Ovary (tissue), 9 donors: ENCODE results near the gene CDC42EP2. TPM values are rescaled to one million over a fixed set of nuclear protein-coding genes. Genes with fewer than 3 reads are reported as not detected.
A peak's percentile ranks its signal among the peaks of the same experiment; 100 is the strongest.
"Not testable (repeated sequence)": the region's sequence is repeated elsewhere in the genome, so short reads cannot be mapped to it uniquely, and the experiment has no call there.

Experiments used
- DNase-seq, 5 donors: peaks; one replicate each; pipeline ENCODE4 v3.0.0-alpha.2; 2019 to 2020
- H3K27ac ChIP-seq, 2 donors: fragments of 200-600 bp; one replicate each; pipeline versions ENCODE4 v1.5.1 to v1.8.0; 2019 to 2022
- H3K27me3 ChIP-seq: fragments of 200-600 bp; one replicate; pipeline ENCODE4 v1.8.0; 2022
- H3K36me3 ChIP-seq: fragments of 200-600 bp; sonication (generic); one replicate; pipeline ENCODE4 v1.5.1; 2019
- H3K4me1 ChIP-seq: one replicate; pipeline ENCODE4 v1.8.1; 2013; ENCODE audit warnings: mild to moderate bottlenecking, moderate library complexity; ENCODE audit not compliant: insufficient read depth
- H3K4me3 ChIP-seq: fragments of 200-600 bp; sonication (generic); one replicate; pipeline ENCODE4 v1.5.1; 2017
- H3K9me3 ChIP-seq, 2 donors: fragments of 200-600 bp in 1 of 2; sonication (generic) in 1 of 2; one replicate each; pipeline versions ENCODE4 v1.5.1 to v1.8.1; 2013 to 2019; ENCODE audit warnings: mild to moderate bottlenecking in 1 of 2, moderate library complexity in 1 of 2
- EP300 ChIP-seq: sonication (generic); formaldehyde crosslinking; IDR thresholded peaks from one replicate; pipeline ENCODE4 v1.6.1; 2017; ENCODE audit warnings: antibody characterized with exemption
- POLR2A ChIP-seq: fragments of 450-650 bp; IDR thresholded peaks from one replicate; pipeline ENCODE4 v1.6.1; 2017; ENCODE audit warnings: antibody characterized with exemption, mild to moderate bottlenecking, moderate library complexity
- WGBS, 3 donors: extraction: QIAGEN DNeasy Blood & Tissue Kit in 1 of 3; methylation state at CpG; one replicate each; pipeline versions ENCODE4 v1.1.5 to v1.1.7; 2013 to 2017; 5-methylcytosine and 5-hydroxymethylcytosine counted together
- intact Hi-C, 4 donors: fragments of 100-400 bp; cut with DNase I; formaldehyde crosslinking; loops; one replicate each; pipeline versions ENCODE4 v1.11.0 to v1.15.1; 2022 to 2023
- polyA plus RNA-seq, 2 donors: library from polyadenylated mRNA; stranded (reverse); fragments of 200-250 nt in 1 of 2; fragments of 350-450 nt in 1 of 2; fragmentation: Illumina TruSeq in 1 of 2; extraction: RNeasy Lipid Tissue Mini Kit (QIAGEN cat#74804) in 1 of 2; gene quantifications; one replicate each; pipeline ENCODE4 v1.2.3, GENCODE V29; 2013 to 2014
- total RNA-seq, 7 donors: library from RNA; depleted of rRNA in 2 of 7; stranded (reverse); fragments of >200 nt in 2 of 7; fragmentation: NEBNext Ultra II Directional in 3 of 7; extraction: Animal tissue kit (Norgen Biotek cat#: 25700) in 3 of 7; gene quantifications; one replicate each; pipeline versions ENCODE4 v1.1.0 to v1.2.4, GENCODE V29; 2016 to 2023
- TF ChIP-seq, protein P1 (sequence below), 3 donors: fragments of 450-650 bp in 2 of 3; fragments of 200-600 bp in 1 of 3; IDR thresholded peaks; one replicate each; pipeline versions ENCODE4 v1.5.1 to v1.8.0; 2016 to 2022; ENCODE audit warnings: antibody characterized with exemption in 3 of 3, mild to moderate bottlenecking in 1 of 3
- donor health status: DM: no; HTN: no; CAD: no; lungs with moderate emphysema.
- donor health status: DM: no; HTN: no; CAD: no.
- donor health status: Bipolar disorder and iron deficiency.
- donor health status: DM: yes; HTN: yes; CAD: no.
- donor health status: DM: no; HTN: no; CAD: no.
- donor health status: DM: yes; HTN: yes; CAD: no.

CDC42EP2 gene
- total and polyA plus RNA-seq, 9 donors: 0.48 to 46.9 (median 19.9) TPM

DNA sequence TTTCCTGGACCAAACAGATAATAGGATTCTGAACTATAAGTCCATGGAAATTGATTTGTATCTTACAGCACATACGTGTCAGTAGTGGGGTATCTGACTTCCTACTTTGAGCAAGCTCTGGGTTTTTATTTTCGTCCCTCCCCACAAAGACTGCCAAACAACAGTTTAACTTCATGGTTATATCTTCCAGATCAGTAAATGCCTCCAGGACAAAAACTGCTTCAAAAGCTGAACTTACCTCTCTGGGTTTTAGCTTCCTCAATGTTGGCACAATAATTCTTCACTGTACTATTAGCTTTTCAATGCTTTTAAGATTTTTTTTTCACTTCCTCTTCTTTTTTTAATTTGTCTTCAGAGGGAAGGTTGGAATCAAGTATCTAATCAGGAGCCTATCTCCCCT is 14.8 kb downstream of the CDC42EP2 start:
- no peak overlapping the region for H3K27ac ChIP-seq
- H3K36me3 ChIP-seq: no peaks in the 10 kb centered on the region
- H3K4me3 ChIP-seq: no peak overlapping the region
- TF ChIP-seq, protein P1, sequence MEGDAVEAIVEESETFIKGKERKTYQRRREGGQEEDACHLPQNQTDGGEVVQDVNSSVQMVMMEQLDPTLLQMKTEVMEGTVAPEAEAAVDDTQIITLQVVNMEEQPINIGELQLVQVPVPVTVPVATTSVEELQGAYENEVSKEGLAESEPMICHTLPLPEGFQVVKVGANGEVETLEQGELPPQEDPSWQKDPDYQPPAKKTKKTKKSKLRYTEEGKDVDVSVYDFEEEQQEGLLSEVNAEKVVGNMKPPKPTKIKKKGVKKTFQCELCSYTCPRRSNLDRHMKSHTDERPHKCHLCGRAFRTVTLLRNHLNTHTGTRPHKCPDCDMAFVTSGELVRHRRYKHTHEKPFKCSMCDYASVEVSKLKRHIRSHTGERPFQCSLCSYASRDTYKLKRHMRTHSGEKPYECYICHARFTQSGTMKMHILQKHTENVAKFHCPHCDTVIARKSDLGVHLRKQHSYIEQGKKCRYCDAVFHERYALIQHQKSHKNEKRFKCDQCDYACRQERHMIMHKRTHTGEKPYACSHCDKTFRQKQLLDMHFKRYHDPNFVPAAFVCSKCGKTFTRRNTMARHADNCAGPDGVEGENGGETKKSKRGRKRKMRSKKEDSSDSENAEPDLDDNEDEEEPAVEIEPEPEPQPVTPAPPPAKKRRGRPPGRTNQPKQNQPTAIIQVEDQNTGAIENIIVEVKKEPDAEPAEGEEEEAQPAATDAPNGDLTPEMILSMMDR (IDR thresholded peaks at IDR 0.05): no peak
- TF ChIP-seq POLR2A (no peak), EP300 (no peak)
- H3K4me1 ChIP-seq: no peaks in the 10 kb centered on the region
- no peaks in the 10 kb centered on the region for H3K27me3 ChIP-seq
- intact Hi-C loops: no loop called here
- no peak for DNase-seq
- 57 to 69% (median 59%) methylated on average over 2 of the region's 2 CpGs for WGBS, 3 donors
- no peaks in the 10 kb centered on the region for H3K9me3 ChIP-seq

GRCh38 chr11:65329944-65330403 is 15.3 kb downstream of the CDC42EP2 start:
- intact Hi-C loops: loop anchor here in 1 of 4 donors (2.0 kb wide), 1 partner anchor 55 kb away; no protein-coding TSS in a partner anchor
- peak; percentile 77 to 94 (median 85) for DNase-seq
- no peaks in the 10 kb centered on the region for H3K9me3 ChIP-seq
- no peaks in the 10 kb centered on the region for H3K27me3 ChIP-seq
- no peak overlapping the region for H3K27ac ChIP-seq
- WGBS, 3 donors: 3 to 5% (median 4%) methylated on average over 13 of the region's 13 CpGs
- no peak overlapping the region for H3K4me3 ChIP-seq
- H3K36me3 ChIP-seq: no peaks in the 10 kb centered on the region
- H3K4me1 ChIP-seq: peaks cover 2% of the 10 kb centered on the region
- TF ChIP-seq, protein P1 (IDR thresholded peaks at IDR 0.05): peak; percentile 66 to 81 (median 80)
- TF ChIP-seq POLR2A: no peak

DNA sequence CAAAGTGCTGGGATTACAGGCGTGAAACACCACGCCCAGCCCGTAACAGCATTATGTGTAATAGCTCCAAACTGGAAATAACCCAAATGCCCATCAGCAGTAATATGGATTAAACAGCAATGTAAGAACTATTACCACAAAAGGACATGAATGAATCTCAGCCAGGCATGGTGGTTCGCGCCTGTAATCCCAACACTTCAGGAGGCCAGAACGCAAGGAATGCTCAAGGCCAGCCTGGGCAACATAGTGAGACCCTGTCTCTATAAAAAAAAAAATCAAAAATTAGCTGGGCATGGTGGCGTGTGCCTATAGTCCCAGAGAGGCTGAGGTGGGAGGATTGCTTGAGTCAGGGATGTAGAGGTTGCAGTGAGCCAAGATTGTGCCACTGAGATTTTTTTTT is 15.9 kb downstream of the CDC42EP2 start:
- TF ChIP-seq POLR2A (no peak), EP300 (no peak)
- TF ChIP-seq, protein P1 (IDR thresholded peaks at IDR 0.05): no peak
- Histone ChIP-seq H3K27me3 (no peaks in the 10 kb centered on the region), H3K27ac (no peak overlapping the region), H3K4me3 (no peak overlapping the region), H3K4me1 (peaks cover 6% of the 10 kb centered on the region), H3K36me3 (no peaks in the 10 kb centered on the region), H3K9me3 (no peaks in the 10 kb centered on the region)
- intact Hi-C loops: loop anchor here in 1 of 4 donors (2.0 kb wide), 1 partner anchor 56 kb away; no protein-coding TSS in a partner anchor
- DNase-seq: no peak
- WGBS, 3 donors: 64 to 79% (median 74%) methylated on average over 7 of the region's 7 CpGs

DNA sequence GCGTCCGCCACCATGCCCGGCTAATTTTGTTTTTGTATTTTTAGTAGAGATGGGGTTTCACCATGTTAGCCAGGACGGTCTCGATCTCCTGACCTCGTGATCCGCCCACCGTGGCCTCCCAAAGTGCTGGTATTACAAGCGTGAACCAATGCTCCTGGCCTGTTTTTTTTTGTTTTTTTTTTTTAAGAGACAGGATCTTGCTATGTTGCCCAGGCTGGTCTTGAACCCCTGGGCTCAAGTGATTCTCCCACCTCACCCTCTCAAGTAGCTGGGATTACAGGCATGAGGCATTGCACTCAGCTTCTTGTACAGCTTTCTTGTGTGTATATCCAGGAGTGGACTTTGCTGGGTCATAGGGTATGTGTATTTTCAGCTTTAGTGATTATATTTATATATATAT is 17.9 kb downstream of the CDC42EP2 start:
- H3K9me3 ChIP-seq, intact Hi-C loops, H3K36me3 ChIP-seq, H3K4me1 ChIP-seq, H3K4me3 ChIP-seq, H3K27ac ChIP-seq, H3K27me3 ChIP-seq, DNase-seq: not testable (repeated sequence)
- WGBS, 3 donors: 83 to 91% (median 89%) methylated on average over 9 of the region's 9 CpGs

- H3K4me3 ChIP-seq: peak overlapping the region; percentile 89
- WGBS, 3 donors: 13 to 16% (median 13%) methylated on average over 5 of the region's 5 CpGs
- no peaks in the 10 kb centered on the region for H3K27me3 ChIP-seq
- peaks cover 8% of the 10 kb centered on the region for H3K4me1 ChIP-seq
- TF ChIP-seq EP300: no peak
- no peak for TF ChIP-seq POLR2A
- TF ChIP-seq, protein P1 (IDR thresholded peaks at IDR 0.05): no peak
- no peak for DNase-seq
- intact Hi-C loops: no loop called here
- no peaks in the 10 kb centered on the region for H3K9me3 ChIP-seq
- peak overlapping the region; percentile 76 to 85 for H3K27ac ChIP-seq
- H3K36me3 ChIP-seq: no peaks in the 10 kb centered on the region
Observed at GRCh38 chr11:65334696-65335295, 20.1 kb downstream of the CDC42EP2 start.
